Keratinocyte (primary cell): Measurements from ENCODE around the gene TTLL5. TPM values are rescaled to one million over a fixed set of nuclear protein-coding genes. Genes with fewer than 3 reads are reported as not detected.
"Not testable (repeated sequence)": the region's sequence is repeated elsewhere in the genome, so short reads cannot be mapped to it uniquely, and the experiment has no call there.

Experiments
- DNase-seq: peaks from one replicate; pipeline ENCODE4 v3.0.0-alpha.2; 2011; ENCODE audit warnings: low read depth, missing footprints, low spot score
- FAIRE-seq: peaks from 2 replicates; lab custom pipeline; 2011; peaks lifted over from hg19 to GRCh38; lab: Jason Lieb, UNC
- H2AFZ ChIP-seq: 2 replicates; pipeline ENCODE4 v1.6.0; 2012; ENCODE audit warnings: low read length, control low read depth, inconsistent platforms; ENCODE audit not compliant: control insufficient read depth
- H3K27ac ChIP-seq: 2 replicates; pipeline ENCODE4 v1.5.1; 2011; ENCODE audit warnings: low read length; ENCODE audit not compliant: control insufficient read depth, insufficient read depth
- H3K27me3 ChIP-seq: 3 replicates; pipeline ENCODE4 v1.6.0; 2011; ENCODE audit warnings: low read length; ENCODE audit not compliant: control insufficient read depth, insufficient read depth; ENCODE audit errors: extremely low read depth
- H3K36me3 ChIP-seq, 2 experiments: 2 replicates in 1 of 2; 3 replicates in 1 of 2; pipeline ENCODE4 v1.5.1; 2011; ENCODE audit warnings: low read length in 2 of 2, mild to moderate bottlenecking in 1 of 2; ENCODE audit not compliant: control insufficient read depth in 2 of 2, insufficient read depth in 2 of 2; ENCODE audit errors: extremely low read depth in 1 of 2
- H3K4me1 ChIP-seq: 3 replicates; pipeline ENCODE4 v1.5.1; 2011; ENCODE audit warnings: low read length; ENCODE audit not compliant: control insufficient read depth, insufficient read depth; ENCODE audit errors: extremely low read depth
- H3K4me2 ChIP-seq: 3 replicates; pipeline ENCODE4 v1.6.0; 2011; ENCODE audit warnings: low read depth, low read length; ENCODE audit not compliant: control insufficient read depth, insufficient read depth; ENCODE audit errors: extremely low read depth
- H3K4me3 ChIP-seq, 3 experiments: fragments of 200-600 bp in 1 of 3; sonication (generic) in 1 of 3; 2 replicates in 2 of 3; 3 replicates in 1 of 3; pipeline ENCODE4 v1.5.1; 2011 to 2016; ENCODE audit warnings: low read length in 3 of 3, mild to moderate bottlenecking in 3 of 3, control low read depth in 2 of 3, inconsistent platforms in 1 of 3, low read depth in 1 of 3, mixed read lengths in 1 of 3, mixed run types in 1 of 3, moderate library complexity in 1 of 3; ENCODE audit not compliant: control insufficient read depth in 2 of 3, insufficient read depth in 2 of 3; ENCODE audit errors: extremely low read depth in 1 of 3
- H3K79me2 ChIP-seq: 2 replicates; pipeline ENCODE4 v1.6.0; 2012; ENCODE audit warnings: low read length; ENCODE audit not compliant: control insufficient read depth, insufficient read depth
- H3K9ac ChIP-seq: 3 replicates; pipeline ENCODE4 v1.6.0; 2011; ENCODE audit warnings: low read length; ENCODE audit not compliant: control insufficient read depth, insufficient read depth; ENCODE audit errors: extremely low read depth
- H3K9me1 ChIP-seq: 3 replicates; pipeline ENCODE4 v1.6.0; 2011; ENCODE audit warnings: low read length; ENCODE audit not compliant: control insufficient read depth, insufficient read depth; ENCODE audit errors: extremely low read depth
- H3K9me3 ChIP-seq: 2 replicates; pipeline ENCODE4 v1.5.1; 2012; ENCODE audit warnings: low read depth, low read length; ENCODE audit not compliant: control insufficient read depth
- H4K20me1 ChIP-seq: 3 replicates; pipeline ENCODE4 v1.6.0; 2011; ENCODE audit warnings: low read length; ENCODE audit not compliant: control insufficient read depth, insufficient read depth; ENCODE audit errors: extremely low read depth
- EZH2 ChIP-seq: IDR thresholded peaks from one replicate; pipeline ENCODE4 v1.6.1; 2012; ENCODE audit warnings: inconsistent platforms, mild to moderate bottlenecking, low read length, moderate library complexity
- dilution Hi-C: fragments of 300-500 bp; cut with MboI; formaldehyde crosslinking; loops from one replicate; pipeline ENCODE4 v1.7.0; 2020; ENCODE audit warnings: low sequenced_read_pairs; ENCODE audit not compliant: extremely low pct_ligation_motif_present
- polyA plus RNA-seq, 5 experiments: library from polyadenylated mRNA; depleted of rRNA in 3 of 5; stranded (reverse) in 3 of 5; stranded (forward) in 1 of 5; unstranded in 1 of 5; fragments of >200 nt; gene quantifications; 1 replicate in 1 of 5; 2 replicates in 3 of 5; 3 replicates in 1 of 5; pipeline versions ENCODE4 v1.2.1 to v1.2.3, GENCODE V29; 2011 to 2012; ENCODE audit warnings: missing spikeins in 2 of 5, low read depth in 1 of 5, low replicate concordance in 1 of 5
- TF ChIP-seq, protein P1 (sequence below), 3 experiments: IDR thresholded peaks in 1 of 3; conservative IDR thresholded peaks in 1 of 3; optimal IDR thresholded peaks in 1 of 3; 2 replicates in 2 of 3; 3 replicates in 1 of 3; pipeline versions ENCODE3 to v1.5.1; 2011; ENCODE audit warnings: low read length in 3 of 3, mild to moderate bottlenecking in 3 of 3, moderate library complexity in 2 of 3, control low read depth in 1 of 3, inconsistent platforms in 1 of 3; ENCODE audit not compliant: insufficient read depth in 2 of 3; ENCODE audit errors: extremely low read depth in 1 of 3

TTLL5 gene
- polyA plus RNA-seq, 1 donor (not counting 4 experiments of a cell fraction or from before 2014, with no cell fraction given): 20.7 TPM

DNA sequence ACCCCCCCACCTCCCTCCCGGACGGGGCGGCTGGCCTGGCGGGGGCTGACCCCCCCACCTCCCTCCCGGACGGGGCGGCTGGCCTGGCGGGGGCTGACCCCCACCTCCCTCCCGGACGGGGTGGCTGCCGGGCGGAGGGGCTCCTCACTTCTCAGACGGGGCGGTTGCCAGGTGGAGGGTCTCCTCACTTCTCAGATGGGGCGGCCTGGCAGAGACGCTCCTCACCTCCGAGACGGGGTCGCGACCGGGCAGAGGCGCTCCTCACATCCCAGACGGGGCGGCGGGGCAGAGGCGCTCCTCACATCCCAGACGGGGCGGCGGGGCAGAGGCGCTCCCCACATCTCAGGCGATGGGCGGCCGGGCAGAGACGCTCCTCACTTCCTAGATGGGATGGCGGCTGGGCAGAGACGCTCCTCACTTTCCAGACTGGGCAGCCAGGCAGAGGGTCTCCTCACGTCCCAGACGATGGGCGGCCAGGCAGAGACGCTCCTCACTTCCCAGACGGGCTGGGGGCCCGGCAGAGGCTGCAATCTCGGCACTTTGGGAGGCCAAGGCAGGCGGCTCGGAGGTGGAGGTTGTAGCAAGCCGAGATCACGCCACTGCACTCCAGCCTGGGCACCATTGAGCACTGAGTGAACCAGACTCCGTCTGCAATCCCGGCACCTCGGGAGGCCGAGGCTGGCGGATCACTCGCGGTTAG lies 264.2 kb downstream of the TTLL5 start:
- H4K20me1 ChIP-seq, DNase-seq, H3K4me1 ChIP-seq, H3K4me2 ChIP-seq, H3K9me3 ChIP-seq, H2AFZ ChIP-seq, H3K27me3 ChIP-seq, H3K27ac ChIP-seq, H3K4me3 ChIP-seq, H3K36me3 ChIP-seq, H3K79me2 ChIP-seq, dilution Hi-C loops, H3K9ac ChIP-seq, FAIRE-seq, H3K9me1 ChIP-seq: not testable (repeated sequence)

DNA sequence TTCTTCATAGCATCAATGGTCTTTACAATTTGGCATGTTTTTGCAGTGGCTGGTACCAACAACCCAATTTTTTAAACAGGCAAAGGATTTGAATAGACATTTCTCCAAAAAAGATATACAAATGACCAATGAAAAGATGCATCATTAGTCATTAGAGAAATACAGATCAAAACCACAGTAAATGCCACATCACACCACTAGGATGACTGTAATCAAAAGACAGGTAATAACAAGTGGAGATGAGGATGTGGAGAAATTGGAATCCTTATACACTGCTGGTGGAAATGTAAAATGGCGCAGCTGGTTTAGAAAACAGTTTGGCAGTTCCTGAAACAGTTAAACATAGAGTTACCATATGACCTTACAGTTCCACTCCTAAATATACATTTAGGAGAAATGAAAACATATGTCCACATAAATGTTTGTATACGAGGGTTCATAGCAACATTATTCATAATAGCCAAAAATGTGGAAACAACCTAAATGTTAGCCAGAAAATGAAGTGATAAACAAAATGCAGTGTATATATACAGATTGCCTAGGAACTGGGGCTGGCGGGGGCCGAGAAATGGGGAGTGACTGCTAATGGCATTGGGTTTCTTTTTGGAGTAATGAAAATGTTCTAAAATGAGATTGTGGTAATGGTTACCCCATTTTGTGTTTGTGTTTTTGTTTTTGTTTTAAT lies 265.5 kb downstream of the TTLL5 start:
- Histone ChIP-seq H3K36me3 (no peaks in the 10 kb centered on the region), H3K4me3 (no peak overlapping the region), H3K9me1 (no peaks in the 10 kb centered on the region), H3K4me1 (peaks cover 9% of the 10 kb centered on the region), H3K9me3 (no peaks in the 10 kb centered on the region), H3K27ac (no peak overlapping the region), H2AFZ (peak overlapping the region; percentile 58), H3K79me2 (no peaks in the 10 kb centered on the region), H3K4me2 (no peak overlapping the region), H3K27me3 (no peaks in the 10 kb centered on the region), H3K9ac (no peak overlapping the region), H4K20me1 (no peaks in the 10 kb centered on the region)
- TF ChIP-seq, protein P1, sequence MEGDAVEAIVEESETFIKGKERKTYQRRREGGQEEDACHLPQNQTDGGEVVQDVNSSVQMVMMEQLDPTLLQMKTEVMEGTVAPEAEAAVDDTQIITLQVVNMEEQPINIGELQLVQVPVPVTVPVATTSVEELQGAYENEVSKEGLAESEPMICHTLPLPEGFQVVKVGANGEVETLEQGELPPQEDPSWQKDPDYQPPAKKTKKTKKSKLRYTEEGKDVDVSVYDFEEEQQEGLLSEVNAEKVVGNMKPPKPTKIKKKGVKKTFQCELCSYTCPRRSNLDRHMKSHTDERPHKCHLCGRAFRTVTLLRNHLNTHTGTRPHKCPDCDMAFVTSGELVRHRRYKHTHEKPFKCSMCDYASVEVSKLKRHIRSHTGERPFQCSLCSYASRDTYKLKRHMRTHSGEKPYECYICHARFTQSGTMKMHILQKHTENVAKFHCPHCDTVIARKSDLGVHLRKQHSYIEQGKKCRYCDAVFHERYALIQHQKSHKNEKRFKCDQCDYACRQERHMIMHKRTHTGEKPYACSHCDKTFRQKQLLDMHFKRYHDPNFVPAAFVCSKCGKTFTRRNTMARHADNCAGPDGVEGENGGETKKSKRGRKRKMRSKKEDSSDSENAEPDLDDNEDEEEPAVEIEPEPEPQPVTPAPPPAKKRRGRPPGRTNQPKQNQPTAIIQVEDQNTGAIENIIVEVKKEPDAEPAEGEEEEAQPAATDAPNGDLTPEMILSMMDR (optimal IDR thresholded peaks at IDR 0.05 in 1 of 3, IDR thresholded peaks at IDR 0.05 in 1 of 3, conservative IDR thresholded peaks at IDR 0.05 in 1 of 3; ENCODE audit: extremely low read depth in 1 of 3, insufficient read depth in 2 of 3, low read length in 3 of 3): peak in 2 of 3 experiments; percentile 33 to 50
- no peak for TF ChIP-seq EZH2
- dilution Hi-C loops: no loop called here
- peak; percentile 77 for FAIRE-seq
- no peak for DNase-seq
